Mucosa of stomach (tissue), 1 donor: ENCODE data around the gene SLAMF8.

Experiments
- H3K27me3 ChIP-seq: one replicate; pipeline ENCODE4 v1.7.0; 2013; ENCODE audit warnings: mild to moderate bottlenecking, low read length; ENCODE audit not compliant: control insufficient read depth, insufficient read depth
- H3K36me3 ChIP-seq: one replicate; pipeline ENCODE4 v1.7.0; 2013; ENCODE audit warnings: low read length; ENCODE audit not compliant: control insufficient read depth, insufficient read depth
- H3K4me1 ChIP-seq: one replicate; pipeline ENCODE4 v1.7.0; 2013; ENCODE audit warnings: mild to moderate bottlenecking, low read length; ENCODE audit not compliant: control insufficient read depth, insufficient read depth
- H3K4me3 ChIP-seq: one replicate; pipeline ENCODE4 v1.7.0; 2013; ENCODE audit warnings: low read length
- H3K9ac ChIP-seq: one replicate; pipeline ENCODE4 v1.7.0; 2013; ENCODE audit warnings: mild to moderate bottlenecking, low read length, moderate library complexity
- H3K9me3 ChIP-seq: one replicate; pipeline ENCODE4 v1.7.0; 2013; ENCODE audit warnings: mild to moderate bottlenecking, low read length, moderate library complexity; ENCODE audit not compliant: control insufficient read depth
- donor health status: Pancreatic carcinoma.

The SLAMF8 gene

DNA sequence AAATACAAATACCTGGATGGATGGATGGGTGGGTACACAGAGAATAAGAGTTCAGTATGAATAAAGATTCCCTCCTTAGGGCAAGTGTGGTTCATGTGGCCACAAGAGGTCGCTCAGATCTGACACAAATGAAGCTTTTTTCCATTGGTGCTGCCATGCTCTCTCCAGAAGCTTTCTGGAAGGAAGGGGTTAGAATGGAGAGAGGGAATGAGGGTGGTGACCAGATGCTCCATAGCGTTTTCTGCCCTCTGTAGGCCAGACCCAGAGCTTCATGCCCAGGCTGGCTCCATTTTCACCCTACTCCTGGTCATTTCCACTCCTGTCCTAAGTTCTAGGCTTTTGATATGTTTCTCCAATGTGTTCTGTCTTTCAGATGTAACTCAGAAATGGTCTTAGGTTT lies 27.8 kb upstream of the SLAMF8 start:
- Histone ChIP-seq H3K4me3 (no peak overlapping the region), H3K4me1 (peaks cover 5% of the 10 kb centered on the region), H3K36me3 (no peaks in the 10 kb centered on the region), H3K9me3 (no peaks in the 10 kb centered on the region), H3K9ac (no peak overlapping the region), H3K27me3 (peaks cover 16% of the 10 kb centered on the region)

DNA sequence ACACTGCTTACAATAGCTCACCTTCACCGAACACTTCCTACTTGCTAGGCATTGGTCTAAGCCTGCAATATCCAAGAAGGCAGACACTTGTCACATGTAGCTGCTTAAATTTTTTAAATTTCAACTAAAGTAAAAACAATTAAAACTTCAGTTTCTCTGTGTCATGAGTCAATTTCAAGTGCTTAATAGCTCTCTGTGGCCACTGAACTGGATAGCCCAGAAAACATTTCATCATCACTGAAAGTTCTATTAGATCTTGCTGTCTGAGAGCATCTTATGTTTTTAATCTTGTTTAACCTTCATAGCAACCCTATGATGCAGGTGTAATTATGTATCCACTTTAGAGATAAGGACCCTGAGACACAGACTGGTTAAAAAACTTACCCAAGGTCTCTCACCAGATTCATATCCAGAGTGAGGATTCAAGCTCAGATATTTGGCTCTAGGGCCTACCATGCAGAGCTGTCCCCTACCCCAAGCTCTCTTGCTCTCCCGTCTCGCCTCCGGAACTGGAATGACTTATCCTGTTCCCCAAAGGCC lies 27.2 kb upstream of the SLAMF8 start:
- Histone ChIP-seq H3K9me3 (no peaks in the 10 kb centered on the region), H3K36me3 (no peaks in the 10 kb centered on the region), H3K4me1 (peaks cover 5% of the 10 kb centered on the region), H3K4me3 (no peak overlapping the region), H3K27me3 (peaks cover 17% of the 10 kb centered on the region), H3K9ac (no peak overlapping the region)

DNA sequence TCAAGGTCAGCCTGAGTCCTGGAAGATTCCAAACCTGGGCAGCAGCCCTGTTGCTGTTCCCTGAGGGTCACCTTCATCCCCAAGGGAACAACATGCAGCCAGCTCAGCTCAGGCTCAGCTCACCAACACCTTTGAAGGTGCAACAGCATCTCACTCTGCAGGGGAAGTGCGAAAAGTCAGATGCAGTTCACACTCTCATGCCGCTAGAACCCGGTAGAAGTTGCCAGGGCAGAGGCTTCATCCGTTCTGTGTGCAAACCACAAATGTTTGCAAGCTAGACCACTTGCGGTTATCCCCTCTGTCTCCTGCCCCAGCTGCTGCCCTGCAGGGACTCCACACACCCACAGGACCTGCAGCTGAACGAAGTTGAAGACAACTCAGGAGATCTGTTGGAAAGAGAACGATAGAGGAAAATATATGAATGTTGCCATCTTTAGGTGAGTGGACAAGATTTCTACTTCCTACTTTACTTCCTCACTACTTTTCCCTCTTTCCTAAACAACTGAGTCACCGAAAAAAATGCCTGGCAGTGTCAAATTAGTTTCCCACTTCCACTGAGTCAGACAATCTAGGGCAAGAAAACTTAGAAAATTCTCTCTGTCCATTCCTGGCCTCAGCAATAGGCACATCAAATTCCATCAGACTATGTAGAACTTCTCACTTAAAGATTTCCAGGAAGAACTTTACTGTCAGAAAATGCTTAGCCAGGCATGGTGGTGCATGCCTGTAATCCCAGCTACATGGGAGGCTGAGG lies 26.3 kb upstream of the SLAMF8 start:
- H3K4me3 ChIP-seq = no peak overlapping the region
- H3K36me3 ChIP-seq = no peaks in the 10 kb centered on the region
- H3K9ac ChIP-seq = no peak overlapping the region
- peaks cover 5% of the 10 kb centered on the region for H3K4me1 ChIP-seq
- H3K27me3 ChIP-seq = peaks cover 17% of the 10 kb centered on the region
- H3K9me3 ChIP-seq = no peaks in the 10 kb centered on the region

DNA sequence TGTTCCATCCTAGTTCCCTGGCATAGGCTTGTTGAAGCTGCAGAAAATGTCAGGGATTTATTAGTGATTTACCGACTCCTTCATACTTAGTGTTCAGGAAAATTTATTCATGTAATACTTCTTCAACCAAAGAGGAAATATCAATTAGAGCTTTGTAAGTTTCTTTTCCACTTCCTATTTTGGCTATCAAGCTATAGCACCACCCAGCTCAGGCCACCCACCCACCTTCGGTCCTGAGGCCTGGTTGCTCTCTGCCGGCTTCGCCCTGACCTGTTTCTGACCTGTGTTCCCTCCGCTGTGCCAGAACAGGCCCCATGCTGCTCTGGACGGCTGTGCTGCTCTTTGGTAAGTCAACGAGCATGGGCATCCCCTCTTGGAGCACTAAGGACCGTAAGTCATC lies 24.6 kb upstream of the SLAMF8 start, which contains the start of gene FCRL6:
FCRL6 (plus strand) TSS at position 250 of the 400 bp plus-strand sequence; CDS start at position 315, 65 bp downstream.
- Histone ChIP-seq H3K4me1 (peaks cover 5% of the 10 kb centered on the region), H3K9ac (no peak within 1 kb of the TSS), H3K27me3 (peaks cover 11% of the 10 kb centered on the region), H3K36me3 (no peaks in the 10 kb centered on the region), H3K4me3 (no peak within 1 kb of the TSS), H3K9me3 (no peaks in the 10 kb centered on the region)

DNA sequence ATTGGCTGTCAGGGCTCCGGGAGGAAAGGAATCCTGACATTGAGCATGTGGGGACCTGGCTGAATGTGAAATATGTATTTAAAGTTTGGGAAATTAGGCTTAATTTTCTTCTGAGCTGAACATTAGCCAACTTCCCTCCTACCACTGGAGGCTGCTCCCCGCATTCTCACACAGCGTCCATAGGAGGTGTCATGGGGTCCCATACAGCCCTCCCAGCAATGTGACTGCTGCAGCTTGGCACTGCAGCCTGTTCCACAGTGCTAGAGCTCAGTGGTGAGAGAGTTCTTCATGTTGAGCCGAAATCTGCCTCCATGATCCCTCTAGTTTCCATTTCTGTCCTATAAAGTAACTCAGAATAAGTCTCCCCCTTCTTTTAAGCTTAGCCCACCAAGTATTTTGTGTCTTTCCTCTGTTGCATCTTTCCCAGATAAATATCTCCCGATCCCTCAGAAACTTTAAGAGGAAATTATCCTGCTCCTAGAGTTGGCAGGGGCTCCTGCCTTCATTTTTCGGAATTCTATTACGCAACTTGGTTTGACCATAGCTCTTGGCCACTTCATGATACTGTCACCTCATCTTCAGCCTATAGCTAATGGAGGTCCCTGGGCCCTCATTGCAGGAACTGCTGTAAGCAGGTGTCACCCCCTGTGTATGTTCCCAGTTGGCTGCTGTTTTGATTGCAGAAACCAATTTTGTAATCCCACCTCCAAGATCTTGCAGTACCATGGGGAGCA lies 22.6 kb upstream of the SLAMF8 start:
- no peaks in the 10 kb centered on the region for H3K36me3 ChIP-seq
- no peaks in the 10 kb centered on the region for H3K9me3 ChIP-seq
- no peak overlapping the region for H3K4me3 ChIP-seq
- peaks cover 8% of the 10 kb centered on the region for H3K27me3 ChIP-seq
- peaks cover 1% of the 10 kb centered on the region for H3K4me1 ChIP-seq
- H3K9ac ChIP-seq = no peak overlapping the region

DNA sequence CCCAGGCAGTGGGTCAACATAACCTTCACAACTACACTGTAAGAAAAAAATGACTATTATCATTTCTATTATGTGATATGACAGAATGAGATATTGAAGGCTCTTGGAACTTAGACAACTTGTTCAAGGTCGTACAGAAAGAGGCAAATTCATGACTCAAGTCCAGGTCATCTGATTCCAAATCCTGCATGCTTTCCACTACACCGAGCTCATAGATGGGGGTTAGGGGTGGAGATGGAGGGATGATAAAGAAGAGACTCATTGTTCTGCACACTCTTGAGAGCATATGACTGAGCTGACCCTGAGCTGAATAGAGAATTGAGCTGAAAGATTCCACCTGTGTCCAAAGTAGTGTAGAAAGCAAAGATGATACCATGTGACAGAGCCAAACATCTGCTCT lies 21.7 kb upstream of the SLAMF8 start:
- H3K36me3 ChIP-seq = no peaks in the 10 kb centered on the region
- no peaks in the 10 kb centered on the region for H3K4me1 ChIP-seq
- peaks cover 8% of the 10 kb centered on the region for H3K27me3 ChIP-seq
- no peak overlapping the region for H3K9ac ChIP-seq
- no peak overlapping the region for H3K4me3 ChIP-seq
- no peaks in the 10 kb centered on the region for H3K9me3 ChIP-seq

DNA sequence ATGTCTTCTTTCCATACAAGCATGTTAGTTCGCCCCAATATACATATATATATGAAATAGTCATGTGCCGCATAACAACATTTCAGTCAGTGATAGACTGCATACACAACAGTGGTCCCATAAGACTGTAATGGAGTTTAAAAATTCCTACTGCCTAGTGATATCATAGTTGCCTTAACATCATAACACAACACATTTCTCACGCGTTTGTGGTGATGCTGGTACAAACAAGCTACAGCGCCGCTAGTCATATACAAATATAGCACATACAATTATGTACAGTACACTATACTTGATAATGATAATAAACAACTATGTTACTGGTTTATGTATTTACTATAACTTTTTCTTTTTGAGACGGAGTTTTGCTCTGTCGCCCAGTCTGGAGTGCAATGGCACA lies 10.7 kb upstream of the SLAMF8 start:
- H3K4me1 ChIP-seq = no peaks in the 10 kb centered on the region
- H3K9ac ChIP-seq = no peak overlapping the region
- no peaks in the 10 kb centered on the region for H3K9me3 ChIP-seq
- no peak overlapping the region for H3K4me3 ChIP-seq
- no peaks in the 10 kb centered on the region for H3K27me3 ChIP-seq
- no peaks in the 10 kb centered on the region for H3K36me3 ChIP-seq

DNA sequence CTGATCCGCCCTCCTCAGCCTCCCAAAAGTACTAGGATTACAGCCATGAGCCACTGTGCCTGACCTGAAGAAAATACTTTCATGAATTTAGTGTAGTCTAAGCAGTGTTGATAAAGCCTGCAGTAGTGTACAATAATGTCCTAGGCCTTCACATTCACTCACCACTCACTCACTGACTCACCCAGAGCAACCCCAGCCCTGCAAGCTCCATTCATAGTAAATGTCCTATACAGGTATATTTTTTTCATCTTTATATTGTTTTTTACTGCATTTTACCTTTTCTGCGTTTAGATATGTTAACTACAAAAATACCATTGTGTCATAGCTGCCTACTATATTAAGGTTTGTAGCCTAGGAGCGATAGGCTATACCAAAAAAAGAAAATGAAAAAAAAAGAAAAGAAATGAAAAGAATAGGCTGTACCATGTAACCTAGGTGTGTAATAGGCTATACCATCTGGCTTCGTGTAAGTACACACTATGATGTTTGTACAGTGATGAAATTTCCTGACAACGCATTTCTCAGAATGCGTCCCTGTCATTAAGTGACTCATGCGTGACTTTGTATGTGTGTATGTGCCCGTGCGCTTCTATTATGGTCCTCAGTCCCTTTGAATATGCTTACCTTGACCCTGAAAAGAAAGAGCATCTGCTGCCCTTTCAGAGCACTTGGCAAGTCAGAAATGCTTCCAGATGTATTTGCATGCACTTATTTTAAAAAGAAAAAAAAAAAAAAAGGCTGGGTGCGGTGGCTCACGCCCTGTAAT lies 9.2 kb upstream of the SLAMF8 start:
- no peak overlapping the region for H3K4me3 ChIP-seq
- H3K27me3 ChIP-seq = peaks cover 3% of the 10 kb centered on the region
- H3K9ac ChIP-seq = no peak overlapping the region
- no peaks in the 10 kb centered on the region for H3K4me1 ChIP-seq
- no peaks in the 10 kb centered on the region for H3K9me3 ChIP-seq
- no peaks in the 10 kb centered on the region for H3K36me3 ChIP-seq

DNA sequence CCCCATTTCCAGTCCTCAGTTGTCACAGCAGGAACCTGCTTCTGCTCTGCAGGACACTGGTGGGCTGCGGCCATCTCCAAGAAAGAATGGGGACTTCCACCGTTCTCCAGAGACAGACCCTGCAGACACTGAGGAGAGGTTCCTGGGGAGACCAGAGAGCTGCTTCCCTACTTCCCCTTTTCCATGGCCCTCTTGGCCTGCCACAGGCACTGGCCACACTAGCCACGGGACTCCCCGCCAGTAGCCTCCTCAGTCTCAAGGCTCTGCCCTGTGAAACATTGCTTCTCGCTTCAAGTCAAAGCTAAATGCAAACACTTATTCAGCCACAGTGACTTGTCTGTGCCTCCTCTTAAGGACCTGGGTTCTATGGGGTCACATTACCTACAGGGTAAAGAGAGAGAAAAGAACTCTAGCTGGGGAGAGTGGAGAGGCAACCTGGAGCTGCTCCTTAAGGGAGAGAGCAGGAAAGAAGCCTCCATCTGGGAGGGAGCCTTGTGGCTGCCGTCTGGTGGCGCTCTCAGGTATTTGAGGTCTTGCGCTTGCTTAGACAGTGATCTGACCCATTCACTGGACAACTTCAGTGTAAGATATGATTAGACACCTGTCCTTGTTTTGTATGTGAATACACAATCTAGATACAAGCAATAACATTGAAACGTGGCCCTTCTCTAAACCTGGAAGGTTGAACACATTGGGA lies 5.4 kb upstream of the SLAMF8 start:
- Histone ChIP-seq H3K4me1 (no peaks in the 10 kb centered on the region), H3K9me3 (no peaks in the 10 kb centered on the region), H3K9ac (no peak overlapping the region), H3K27me3 (peaks cover 10% of the 10 kb centered on the region), H3K4me3 (no peak overlapping the region), H3K36me3 (no peaks in the 10 kb centered on the region)

DNA sequence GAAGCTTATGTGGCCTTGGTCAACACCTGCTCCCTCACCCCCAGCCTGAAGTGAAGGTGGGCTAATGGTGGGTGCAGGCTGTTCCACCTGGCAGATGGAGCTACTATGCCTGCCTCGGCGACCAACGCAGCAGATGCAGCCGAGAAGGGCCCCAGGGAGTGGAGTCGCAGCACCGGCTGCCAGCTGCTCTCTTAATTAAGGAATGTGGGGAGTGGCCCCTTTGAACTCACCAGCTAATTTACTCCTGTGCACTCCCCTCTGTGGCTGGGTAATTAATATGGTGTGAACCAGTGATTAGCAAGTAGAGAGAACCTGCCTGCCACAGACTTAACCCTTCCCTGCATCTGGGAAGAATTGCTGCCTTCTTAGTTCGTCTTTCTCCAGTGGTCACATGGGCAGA lies 3.3 kb upstream of the SLAMF8 start:
- Histone ChIP-seq H3K36me3 (no peaks in the 10 kb centered on the region), H3K4me3 (no peak overlapping the region), H3K9me3 (no peaks in the 10 kb centered on the region), H3K4me1 (no peaks in the 10 kb centered on the region), H3K9ac (no peak overlapping the region), H3K27me3 (peaks cover 10% of the 10 kb centered on the region)

DNA sequence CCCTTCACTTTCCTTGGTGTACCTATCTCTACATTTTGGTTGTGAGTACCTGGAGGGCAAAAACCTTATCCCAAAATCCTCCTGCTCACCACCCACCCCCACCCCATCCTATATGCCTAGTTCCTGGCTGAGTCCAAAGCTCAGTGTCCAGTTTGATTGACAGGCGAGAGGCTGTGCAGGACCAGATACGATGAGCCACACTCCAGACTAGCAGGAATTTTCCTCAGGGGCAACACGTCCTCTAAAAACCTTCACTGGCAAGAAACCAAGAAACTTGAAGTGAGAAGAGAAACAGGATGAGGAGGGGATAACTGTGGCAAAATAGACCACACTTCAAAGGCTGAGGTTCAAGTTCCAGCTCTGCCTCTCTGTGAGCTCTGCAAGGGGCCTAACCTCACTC lies 1.1 kb upstream of the SLAMF8 start:
- H3K4me1 ChIP-seq = no peaks in the 10 kb centered on the region
- no peaks in the 10 kb centered on the region for H3K9me3 ChIP-seq
- H3K36me3 ChIP-seq = no peaks in the 10 kb centered on the region
- H3K27me3 ChIP-seq = peaks cover 10% of the 10 kb centered on the region
- H3K4me3 ChIP-seq = no peak overlapping the region
- H3K9ac ChIP-seq = no peak overlapping the region
